Endothelial cell (in vitro differentiated cells): ENCODE data around the gene ANKRD34C. TPM values are rescaled to one million over a fixed set of nuclear protein-coding genes. Genes with fewer than 3 reads are reported as not detected.

Source experiments
- DNase-seq: peaks from one replicate; pipeline ENCODE4 v3.0.0; 2021; ENCODE audit warnings: low spot score
- H3K27ac Mint-ChIP-seq: one replicate; pipeline ENCODE4 v1.8.0; 2021; ENCODE audit warnings: mixed read lengths, inconsistent platforms; ENCODE audit not compliant: unreplicated experiment
- H3K27me3 Mint-ChIP-seq: one replicate; pipeline ENCODE4 v1.8.0; 2021; ENCODE audit warnings: mild to moderate bottlenecking, moderate library complexity, mixed read lengths, inconsistent platforms; ENCODE audit not compliant: unreplicated experiment
- H3K36me3 Mint-ChIP-seq: one replicate; pipeline ENCODE4 v1.8.0; 2021; ENCODE audit warnings: mild to moderate bottlenecking, low read depth, mixed read lengths, inconsistent platforms; ENCODE audit not compliant: unreplicated experiment
- H3K4me1 Mint-ChIP-seq: one replicate; pipeline ENCODE4 v1.8.0; 2021; ENCODE audit warnings: mild to moderate bottlenecking, mixed read lengths, inconsistent platforms; ENCODE audit not compliant: unreplicated experiment
- H3K4me3 Mint-ChIP-seq: one replicate; pipeline ENCODE4 v1.8.0; 2021; ENCODE audit warnings: mild to moderate bottlenecking, mixed read lengths, inconsistent platforms; ENCODE audit not compliant: unreplicated experiment
- H3K9me3 Mint-ChIP-seq: one replicate; pipeline ENCODE4 v1.8.0; 2021; ENCODE audit warnings: mixed read lengths, inconsistent platforms; ENCODE audit not compliant: unreplicated experiment
- total RNA-seq: library from RNA; stranded (reverse); fragmentation: NEBNext Ultra II Directional; extraction: Animal tissue kit (Norgen Biotek cat#: 25700); gene quantifications from one replicate; pipeline ENCODE4 v1.2.1, GENCODE V29; 2021; ENCODE audit not compliant: unreplicated experiment
- TF ChIP-seq, protein P1 (sequence below): fragments of 200-600 bp; sonication (generic); IDR thresholded peaks from one replicate; pipeline ENCODE4 v1.5.0; 2021; ENCODE audit warnings: antibody characterized with exemption; ENCODE audit not compliant: unreplicated experiment

Gene ANKRD34C
- total RNA-seq, 1 donor from 2014 or later, result not detected

DNA sequence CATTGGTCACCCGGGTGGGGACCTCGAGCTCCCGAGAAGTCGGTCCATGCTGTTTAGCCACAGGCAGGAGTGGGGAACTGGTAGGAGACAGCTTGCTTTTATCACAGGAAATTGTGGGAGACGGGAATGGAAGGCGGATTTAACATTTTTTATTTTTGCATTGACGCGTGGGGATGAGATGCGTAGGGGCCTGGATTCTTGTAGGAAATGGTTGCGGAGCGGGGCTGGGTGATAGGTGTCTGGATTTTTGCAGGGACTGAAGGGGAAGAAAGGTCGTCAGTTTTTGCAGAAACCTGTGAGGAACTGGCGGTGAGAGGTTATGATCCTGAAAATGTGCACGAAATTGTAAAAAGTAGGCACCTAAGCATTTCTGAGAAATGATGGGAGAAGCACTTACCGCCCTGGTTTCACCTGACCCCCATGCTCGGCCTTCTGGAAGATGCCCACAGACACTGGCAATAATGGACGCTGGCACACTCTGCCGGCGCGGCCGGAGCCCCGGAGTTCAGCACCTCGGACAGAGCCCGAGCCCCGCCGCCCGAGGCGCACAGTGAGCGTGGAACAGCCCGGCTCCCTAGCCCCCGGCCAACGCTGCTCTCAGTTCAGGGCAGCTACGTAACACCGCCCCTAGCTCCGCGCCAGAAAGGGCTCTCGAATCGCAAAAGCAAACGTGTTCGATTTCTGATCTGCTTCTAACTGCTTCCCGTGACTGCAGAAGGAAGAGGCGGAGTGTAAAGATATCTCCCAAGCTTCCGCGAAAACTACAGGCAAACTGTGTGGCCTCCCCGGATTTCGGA is 928 bp downstream of the ANKRD34C start:
- peak; percentile 86 for DNase-seq

GRCh38 chr15:79290642-79291275 is 8.2 kb downstream of the ANKRD34C start:
- Mint-ChIP-seq H3K27me3 (no peaks in the 10 kb centered on the region), H3K4me3 (no peak overlapping the region), H3K36me3 (no peaks in the 10 kb centered on the region), H3K27ac (no peak overlapping the region), H3K4me1 (no peaks in the 10 kb centered on the region), H3K9me3 (no peaks in the 10 kb centered on the region)
- no peak for DNase-seq
- TF ChIP-seq, protein P1, sequence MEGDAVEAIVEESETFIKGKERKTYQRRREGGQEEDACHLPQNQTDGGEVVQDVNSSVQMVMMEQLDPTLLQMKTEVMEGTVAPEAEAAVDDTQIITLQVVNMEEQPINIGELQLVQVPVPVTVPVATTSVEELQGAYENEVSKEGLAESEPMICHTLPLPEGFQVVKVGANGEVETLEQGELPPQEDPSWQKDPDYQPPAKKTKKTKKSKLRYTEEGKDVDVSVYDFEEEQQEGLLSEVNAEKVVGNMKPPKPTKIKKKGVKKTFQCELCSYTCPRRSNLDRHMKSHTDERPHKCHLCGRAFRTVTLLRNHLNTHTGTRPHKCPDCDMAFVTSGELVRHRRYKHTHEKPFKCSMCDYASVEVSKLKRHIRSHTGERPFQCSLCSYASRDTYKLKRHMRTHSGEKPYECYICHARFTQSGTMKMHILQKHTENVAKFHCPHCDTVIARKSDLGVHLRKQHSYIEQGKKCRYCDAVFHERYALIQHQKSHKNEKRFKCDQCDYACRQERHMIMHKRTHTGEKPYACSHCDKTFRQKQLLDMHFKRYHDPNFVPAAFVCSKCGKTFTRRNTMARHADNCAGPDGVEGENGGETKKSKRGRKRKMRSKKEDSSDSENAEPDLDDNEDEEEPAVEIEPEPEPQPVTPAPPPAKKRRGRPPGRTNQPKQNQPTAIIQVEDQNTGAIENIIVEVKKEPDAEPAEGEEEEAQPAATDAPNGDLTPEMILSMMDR, result no peak

More for the DNA sequence above, 928 bp downstream of the ANKRD34C start:
- TF ChIP-seq, protein P1, result no peak
- H3K27ac Mint-ChIP-seq, result no peak overlapping the region
- H3K27me3 Mint-ChIP-seq, result peaks cover 15% of the 10 kb centered on the region
- H3K9me3 Mint-ChIP-seq, result no peaks in the 10 kb centered on the region
- peaks cover 4% of the 10 kb centered on the region for H3K4me1 Mint-ChIP-seq
- no peaks in the 10 kb centered on the region for H3K36me3 Mint-ChIP-seq
- H3K4me3 Mint-ChIP-seq, result peak overlapping the region; percentile 54

GRCh38 chr15:79292011-79292410 is 9.5 kb downstream of the ANKRD34C start:
- Mint-ChIP-seq H3K27me3 (no peaks in the 10 kb centered on the region), H3K4me1 (no peaks in the 10 kb centered on the region), H3K4me3 (no peak overlapping the region), H3K27ac (no peak overlapping the region), H3K9me3 (no peaks in the 10 kb centered on the region), H3K36me3 (no peaks in the 10 kb centered on the region)
- TF ChIP-seq, protein P1, result no peak
- DNase-seq, result no peak

DNA sequence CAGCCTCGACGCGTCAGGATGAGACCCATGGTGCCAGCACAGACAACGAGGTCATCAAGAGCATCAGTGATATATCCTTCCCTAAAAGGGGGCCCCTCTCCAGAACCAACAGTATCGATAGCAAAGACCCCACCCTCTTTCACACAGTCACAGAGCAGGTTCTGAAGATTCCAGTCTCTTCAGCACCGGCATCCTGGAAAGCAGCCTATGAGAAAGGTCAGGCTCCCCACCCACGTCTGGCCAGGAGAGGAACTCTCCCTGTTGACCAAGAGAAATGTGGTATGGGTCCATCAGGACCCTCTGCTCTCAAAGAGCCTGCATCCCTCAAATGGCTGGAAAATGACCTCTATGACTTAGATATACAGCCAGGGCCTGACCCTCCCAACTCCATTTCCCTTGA is 11.6 kb downstream of the ANKRD34C start:
- Mint-ChIP-seq H3K4me3 (no peak overlapping the region), H3K4me1 (no peaks in the 10 kb centered on the region), H3K27me3 (no peaks in the 10 kb centered on the region), H3K36me3 (no peaks in the 10 kb centered on the region), H3K27ac (no peak overlapping the region), H3K9me3 (no peaks in the 10 kb centered on the region)
- TF ChIP-seq, protein P1, result no peak
- no peak for DNase-seq

GRCh38 chr15:79296583-79296982 is 14.1 kb downstream of the ANKRD34C start:
- Mint-ChIP-seq H3K27ac (no peak overlapping the region), H3K4me1 (no peaks in the 10 kb centered on the region), H3K27me3 (no peaks in the 10 kb centered on the region), H3K4me3 (no peak overlapping the region), H3K36me3 (no peaks in the 10 kb centered on the region), H3K9me3 (no peaks in the 10 kb centered on the region)
- no peak for DNase-seq
- TF ChIP-seq, protein P1, result no peak
